Peyer's patch (tissue), 4 donors: ENCODE results near the gene RND2. TPM values are rescaled to one million over a fixed set of nuclear protein-coding genes. Genes with fewer than 3 reads are reported as not detected.

Source experiments
- DNase-seq, 3 donors: peaks; one replicate each; pipeline ENCODE4 v3.0.0-alpha.2; 2017 to 2019
- H3K27ac ChIP-seq, 4 donors: fragments of 200-600 bp; sonication (generic); one replicate each; pipeline ENCODE4 v1.5.1; 2016 to 2019
- H3K27me3 ChIP-seq, 2 donors: fragments of 200-600 bp; sonication (generic); one replicate each; pipeline ENCODE4 v1.5.1; 2019
- H3K36me3 ChIP-seq, 3 donors: fragments of 200-600 bp; sonication (generic); one replicate each; pipeline ENCODE4 v1.5.1; 2016 to 2019
- H3K4me1 ChIP-seq, 4 donors: fragments of 200-600 bp; sonication (generic); one replicate each; pipeline ENCODE4 v1.5.1; 2016 to 2019
- H3K4me3 ChIP-seq, 4 donors: fragments of 200-600 bp; sonication (generic); 1 replicate in 3 of 4; 2 replicates in 1 of 4; pipeline ENCODE4 v1.5.1; 2016 to 2019; ENCODE audit warnings: mild to moderate bottlenecking in 1 of 4
- H3K9me3 ChIP-seq, 4 donors: fragments of 200-600 bp; sonication (generic); one replicate each; pipeline ENCODE4 v1.5.1; 2016 to 2019; ENCODE audit warnings: mild to moderate bottlenecking in 1 of 4
- CTCF ChIP-seq, 6 experiments: fragments of 450-650 bp in 4 of 6; fragments of 200-600 bp in 2 of 6; sonication (generic) in 1 of 6; IDR thresholded peaks; one replicate each; pipeline ENCODE4 v1.5.1; 2017 to 2019; ENCODE audit warnings: antibody characterized with exemption in 6 of 6, mild to moderate bottlenecking in 3 of 6, moderate library complexity in 1 of 6
- POLR2A ChIP-seq, 2 donors: fragments of 450-650 bp; IDR thresholded peaks; one replicate each; pipeline ENCODE4 v1.5.1; 2017; ENCODE audit warnings: antibody characterized with exemption in 2 of 2, mild to moderate bottlenecking in 2 of 2, moderate library complexity in 2 of 2
- total RNA-seq, 4 donors: library from RNA; depleted of rRNA; stranded (reverse); fragments of >200 nt; gene quantifications; one replicate each; pipeline ENCODE4 v1.1.0, GENCODE V29; 2016

RND2 gene
- total RNA-seq, 4 donors from 2014 or later: 0.27 to 1.7 (median 0.32) TPM

GRCh38 chr17:43027091-43028032 lies 2.3 kb downstream of the RND2 start:
- Histone ChIP-seq H3K4me3 (no peak overlapping the region), H3K36me3 (no peaks in the 10 kb centered on the region), H3K27ac (no peak overlapping the region), H3K4me1 (peaks cover 0 to 11% (median 3%) of the 10 kb centered on the region in 4 donors), H3K27me3 (no peaks in the 10 kb centered on the region), H3K9me3 (no peaks in the 10 kb centered on the region)
- no peak for DNase-seq
- TF ChIP-seq POLR2A (IDR thresholded peaks at IDR 0.05) (no peak), CTCF (IDR thresholded peaks at IDR 0.05) (no peak)

GRCh38 chr17:43028221-43028861 lies 3.3 kb downstream of the RND2 start:
- Histone ChIP-seq H3K4me1 (peaks cover 0 to 5% (median 1%) of the 10 kb centered on the region in 4 donors), H3K4me3 (no peak overlapping the region), H3K36me3 (no peaks in the 10 kb centered on the region), H3K27ac (no peak overlapping the region), H3K9me3 (no peaks in the 10 kb centered on the region), H3K27me3 (no peaks in the 10 kb centered on the region)
- TF ChIP-seq POLR2A (IDR thresholded peaks at IDR 0.05) (no peak), CTCF (IDR thresholded peaks at IDR 0.05) (no peak)
- no peak for DNase-seq

- H3K9me3 ChIP-seq: no peaks in the 10 kb centered on the region
- no peaks in the 10 kb centered on the region for H3K36me3 ChIP-seq
- no peak overlapping the region for H3K4me3 ChIP-seq
- TF ChIP-seq CTCF (IDR thresholded peaks at IDR 0.05) (no peak), POLR2A (IDR thresholded peaks at IDR 0.05) (no peak)
- no peaks in the 10 kb centered on the region for H3K27me3 ChIP-seq
- no peak overlapping the region for H3K27ac ChIP-seq
- DNase-seq: no peak
- peaks cover 0 to 2% (median 0%) of the 10 kb centered on the region in 4 donors for H3K4me1 ChIP-seq
These were observed 5.2 kb downstream of the RND2 start for GRCh38 chr17:43030137-43030767.

GRCh38 chr17:43031666-43032065 lies 6.6 kb downstream of the RND2 start:
- no peak for DNase-seq
- Histone ChIP-seq H3K4me1 (no peaks in the 10 kb centered on the region), H3K27me3 (no peaks in the 10 kb centered on the region), H3K4me3 (no peak overlapping the region), H3K36me3 (no peaks in the 10 kb centered on the region), H3K9me3 (no peaks in the 10 kb centered on the region), H3K27ac (no peak overlapping the region)
- TF ChIP-seq CTCF (IDR thresholded peaks at IDR 0.05): no peak
- no peak for TF ChIP-seq POLR2A (IDR thresholded peaks at IDR 0.05)

- no peak overlapping the region for H3K4me3 ChIP-seq
- no peaks in the 10 kb centered on the region for H3K27me3 ChIP-seq
- DNase-seq: no peak
- no peak for TF ChIP-seq CTCF (IDR thresholded peaks at IDR 0.05)
- H3K27ac ChIP-seq: no peak overlapping the region
- H3K36me3 ChIP-seq: no peaks in the 10 kb centered on the region
- no peaks in the 10 kb centered on the region for H3K4me1 ChIP-seq
- no peaks in the 10 kb centered on the region for H3K9me3 ChIP-seq
These were observed 9.2 kb downstream of the RND2 start for GRCh38 chr17:43033948-43034881.
